ENCODE measurements around the gene RASA3.

DNA sequence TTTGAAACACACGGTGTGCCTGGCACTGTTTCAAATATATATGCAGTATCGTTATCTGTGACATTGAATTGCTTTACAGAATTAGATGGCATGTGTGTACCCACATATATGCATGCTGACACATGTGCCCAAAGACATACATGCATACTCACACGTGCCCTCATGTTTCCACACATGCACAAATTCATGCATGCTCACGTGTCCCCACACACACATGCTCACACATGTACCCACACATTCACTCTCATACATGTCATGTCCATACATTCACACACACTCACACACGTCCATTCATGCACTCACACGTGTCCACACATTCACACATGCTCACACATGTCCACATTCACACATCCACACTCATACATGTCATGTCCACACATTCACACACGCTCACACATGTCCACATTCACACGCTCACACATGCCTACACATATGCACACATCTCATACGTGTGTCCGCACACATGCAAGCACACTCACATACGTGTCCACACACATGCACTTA is 140.7 kb downstream of the RASA3 start:
- TF ChIP-seq, protein P1, sequence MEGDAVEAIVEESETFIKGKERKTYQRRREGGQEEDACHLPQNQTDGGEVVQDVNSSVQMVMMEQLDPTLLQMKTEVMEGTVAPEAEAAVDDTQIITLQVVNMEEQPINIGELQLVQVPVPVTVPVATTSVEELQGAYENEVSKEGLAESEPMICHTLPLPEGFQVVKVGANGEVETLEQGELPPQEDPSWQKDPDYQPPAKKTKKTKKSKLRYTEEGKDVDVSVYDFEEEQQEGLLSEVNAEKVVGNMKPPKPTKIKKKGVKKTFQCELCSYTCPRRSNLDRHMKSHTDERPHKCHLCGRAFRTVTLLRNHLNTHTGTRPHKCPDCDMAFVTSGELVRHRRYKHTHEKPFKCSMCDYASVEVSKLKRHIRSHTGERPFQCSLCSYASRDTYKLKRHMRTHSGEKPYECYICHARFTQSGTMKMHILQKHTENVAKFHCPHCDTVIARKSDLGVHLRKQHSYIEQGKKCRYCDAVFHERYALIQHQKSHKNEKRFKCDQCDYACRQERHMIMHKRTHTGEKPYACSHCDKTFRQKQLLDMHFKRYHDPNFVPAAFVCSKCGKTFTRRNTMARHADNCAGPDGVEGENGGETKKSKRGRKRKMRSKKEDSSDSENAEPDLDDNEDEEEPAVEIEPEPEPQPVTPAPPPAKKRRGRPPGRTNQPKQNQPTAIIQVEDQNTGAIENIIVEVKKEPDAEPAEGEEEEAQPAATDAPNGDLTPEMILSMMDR (conservative IDR thresholded peaks at IDR 0.05; ENCODE audit: low read depth, low read length), result no peak
- TF ChIP-seq FOS (IDR thresholded peaks at IDR 0.05; ENCODE audit: low read depth, low read length), result no peak
- TF ChIP-seq POLR2A (IDR thresholded peaks at IDR 0.05; ENCODE audit: low read depth, low read length), result no peak
- TF ChIP-seq NFE2L2 (IDR thresholded peaks at IDR 0.05; ENCODE audit: low read depth, low read length), result no peak
- TF ChIP-seq BHLHE40 (IDR thresholded peaks at IDR 0.05; ENCODE audit: low read depth, low read length), result no peak
- no peak for TF ChIP-seq MXI1 (IDR thresholded peaks at IDR 0.05; ENCODE audit: borderline replicate concordance, low read depth, low read length)

All from IMR-90 (cell line).